NCI-H82 (cell line): ENCODE data around the gene COL4A2.

Experiments used
- DNase-seq: peaks from one replicate; lab custom pipeline; 2025; lab: John Stamatoyannopoulos, UW

The COL4A2 gene

GRCh38 chr13:110354715-110355473 lies 47.8 kb downstream of the COL4A2 start:
- DNase-seq, result no peak

GRCh38 chr13:110356362-110356761 lies 49.3 kb downstream of the COL4A2 start:
- DNase-seq, result no peak

DNA sequence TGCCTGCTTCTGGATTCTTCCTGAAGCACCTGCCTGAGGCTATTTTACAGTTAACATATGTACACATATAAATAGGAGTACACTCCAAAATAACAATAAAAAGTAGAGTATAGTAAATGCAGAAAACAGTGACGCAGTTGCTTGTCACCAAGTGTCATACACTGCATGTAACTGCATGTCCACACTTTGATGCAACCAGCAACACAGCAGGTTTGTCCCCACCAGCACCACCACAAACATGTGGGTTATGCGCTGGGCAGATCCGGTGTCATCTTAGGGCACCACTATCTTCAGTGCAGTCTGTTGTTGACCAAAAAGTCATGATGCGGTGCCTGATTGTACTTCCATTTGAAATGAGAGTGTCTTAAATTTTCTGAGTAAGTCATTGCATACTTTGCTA lies 51.3 kb downstream of the COL4A2 start:
- no peak for DNase-seq

DNA sequence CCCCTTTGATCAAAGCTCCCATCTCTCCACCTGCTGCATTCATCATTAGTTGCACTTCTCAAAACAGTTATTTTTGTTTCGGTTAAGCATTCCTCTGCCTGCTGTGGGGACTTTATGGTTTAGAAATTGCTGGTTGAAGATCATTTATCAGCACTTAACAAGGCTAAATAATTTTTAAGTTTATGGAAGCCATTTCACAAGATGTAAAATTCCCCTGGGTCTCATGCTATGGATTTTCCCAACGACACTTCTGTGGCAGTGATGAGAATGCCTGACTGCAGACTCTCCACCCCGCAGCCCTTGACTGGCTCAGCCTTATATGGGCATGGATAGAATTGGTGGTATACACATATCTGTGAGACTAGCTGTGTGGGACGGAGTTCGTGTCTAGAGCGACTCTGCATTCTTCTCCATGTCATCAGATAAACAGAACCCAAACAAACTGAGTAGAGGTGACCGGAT lies 52.8 kb downstream of the COL4A2 start:
- DNase-seq, result peak; percentile 87

DNA sequence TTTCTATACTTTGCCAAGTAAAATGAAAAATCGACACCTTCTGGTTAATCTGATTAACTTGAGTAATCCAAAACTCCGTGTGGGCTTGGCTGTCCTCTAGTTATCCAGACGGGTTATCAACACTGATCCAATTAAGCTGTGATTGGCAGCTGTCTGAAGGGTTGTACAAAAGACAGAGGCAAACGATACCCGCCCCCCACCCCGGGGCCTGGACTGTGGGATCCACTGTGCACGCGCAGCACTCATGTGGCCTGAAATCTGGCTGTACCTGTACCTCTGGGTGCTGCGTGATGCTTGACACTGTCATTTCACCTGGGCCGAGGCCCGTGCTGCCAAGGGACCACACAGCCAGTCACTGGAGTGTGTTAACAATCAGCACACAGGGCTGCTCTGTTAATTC lies 53.5 kb downstream of the COL4A2 start:
- DNase-seq, result peak; percentile 100

- DNase-seq, result no peak
Observed at GRCh38 chr13:110361365-110361911, 54.4 kb downstream of the COL4A2 start.

- no peak for DNase-seq
Observed at GRCh38 chr13:110363010-110363409, 55.9 kb downstream of the COL4A2 start.

- no peak for DNase-seq
Observed at GRCh38 chr13:110364081-110364480, 57.0 kb downstream of the COL4A2 start.

DNA sequence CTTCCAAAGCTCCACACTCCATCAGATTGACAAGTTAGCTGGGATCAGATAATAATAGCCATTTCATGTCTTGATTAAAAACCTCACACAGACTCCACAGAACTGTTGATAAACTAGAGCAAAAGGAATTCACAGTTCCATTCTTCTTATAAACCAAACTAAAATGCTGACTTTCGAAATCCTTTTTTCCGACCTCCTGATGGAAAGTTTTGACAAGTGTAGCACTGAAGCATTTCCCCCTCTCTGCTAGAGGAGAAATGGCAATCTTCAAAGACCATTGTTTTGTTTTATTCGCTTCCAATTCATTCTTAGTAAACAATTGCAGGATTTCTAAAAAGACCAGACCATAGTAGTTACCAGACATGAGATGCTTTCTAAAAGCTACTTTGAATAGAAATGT lies 58.8 kb downstream of the COL4A2 start:
- DNase-seq, result no peak

DNA sequence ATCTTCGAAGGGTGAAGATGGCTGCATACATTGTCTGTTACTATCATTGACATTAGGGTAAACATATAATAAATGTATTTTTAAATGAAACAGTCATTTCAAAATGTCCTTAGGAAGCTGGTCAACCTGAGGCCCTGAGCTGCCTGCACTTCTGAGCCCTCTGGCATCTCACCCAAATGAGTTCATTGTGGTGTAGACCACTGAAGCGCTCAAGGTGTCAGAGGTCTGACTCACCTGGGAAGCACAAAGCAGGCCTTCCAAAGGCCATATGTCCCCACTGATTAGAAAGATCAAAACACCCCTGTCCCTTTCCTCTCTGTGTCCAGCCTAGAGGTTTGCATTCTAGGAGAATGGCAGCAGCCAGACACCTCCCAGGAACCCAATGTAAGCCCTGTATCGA lies 59.6 kb downstream of the COL4A2 start:
- DNase-seq, result no peak

DNA sequence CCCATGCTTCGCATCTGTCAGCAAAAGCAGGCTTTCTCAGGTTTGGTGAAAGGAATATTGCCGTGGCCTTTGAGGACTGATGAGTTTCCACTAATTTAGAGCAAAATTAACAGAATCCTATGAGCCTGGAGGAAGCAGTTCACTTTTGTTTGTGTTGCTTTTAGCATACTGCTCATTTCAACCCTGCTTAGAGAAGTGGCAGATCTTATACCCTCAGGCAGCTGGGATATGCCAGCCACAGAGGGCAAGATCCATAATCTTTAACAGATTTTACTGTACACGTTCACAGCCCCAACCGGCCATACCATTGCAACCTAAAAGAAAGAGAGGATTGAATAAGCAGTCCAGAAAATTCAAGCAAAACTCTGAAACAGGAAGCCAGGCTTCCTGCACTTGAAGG lies 60.5 kb downstream of the COL4A2 start:
- DNase-seq, result no peak

DNA sequence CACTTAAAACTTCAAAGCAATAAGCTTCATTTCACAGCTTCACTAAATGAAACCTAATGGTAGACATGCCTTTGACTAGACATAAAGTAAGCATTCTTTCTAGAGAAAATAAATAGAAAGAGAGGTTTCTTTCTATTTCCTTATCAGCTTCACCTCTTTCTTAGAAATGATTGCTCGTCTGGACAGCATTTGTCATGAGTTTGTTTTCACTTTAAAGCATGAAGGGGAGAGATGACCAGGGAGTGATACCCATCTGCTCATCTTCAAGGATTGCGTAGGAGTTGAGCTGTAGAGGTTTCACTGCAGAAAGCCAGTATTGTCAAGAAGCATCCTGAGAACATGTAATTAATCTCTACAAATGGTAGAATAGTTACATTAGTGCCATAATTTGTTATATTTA lies 61.3 kb downstream of the COL4A2 start:
- DNase-seq, result peak; percentile 33

DNA sequence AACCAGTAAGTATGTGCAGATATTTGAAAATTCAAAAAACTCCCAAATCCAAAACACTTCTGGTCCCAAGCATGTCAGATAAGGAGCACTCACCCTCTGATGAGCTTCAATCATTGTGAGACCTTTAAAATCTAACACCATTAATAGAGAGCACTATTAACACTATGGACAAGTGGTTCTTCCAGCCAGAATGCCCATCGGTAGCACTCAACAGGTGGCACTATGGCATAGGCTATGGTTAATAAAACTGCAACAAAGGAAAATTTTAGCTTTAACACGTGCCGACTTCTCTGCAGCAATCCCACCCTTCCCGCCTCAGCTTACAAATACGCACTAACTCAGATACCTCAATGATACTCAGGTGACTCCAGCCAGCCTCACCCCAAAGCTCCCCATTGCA lies 62.3 kb downstream of the COL4A2 start:
- DNase-seq, result no peak

DNA sequence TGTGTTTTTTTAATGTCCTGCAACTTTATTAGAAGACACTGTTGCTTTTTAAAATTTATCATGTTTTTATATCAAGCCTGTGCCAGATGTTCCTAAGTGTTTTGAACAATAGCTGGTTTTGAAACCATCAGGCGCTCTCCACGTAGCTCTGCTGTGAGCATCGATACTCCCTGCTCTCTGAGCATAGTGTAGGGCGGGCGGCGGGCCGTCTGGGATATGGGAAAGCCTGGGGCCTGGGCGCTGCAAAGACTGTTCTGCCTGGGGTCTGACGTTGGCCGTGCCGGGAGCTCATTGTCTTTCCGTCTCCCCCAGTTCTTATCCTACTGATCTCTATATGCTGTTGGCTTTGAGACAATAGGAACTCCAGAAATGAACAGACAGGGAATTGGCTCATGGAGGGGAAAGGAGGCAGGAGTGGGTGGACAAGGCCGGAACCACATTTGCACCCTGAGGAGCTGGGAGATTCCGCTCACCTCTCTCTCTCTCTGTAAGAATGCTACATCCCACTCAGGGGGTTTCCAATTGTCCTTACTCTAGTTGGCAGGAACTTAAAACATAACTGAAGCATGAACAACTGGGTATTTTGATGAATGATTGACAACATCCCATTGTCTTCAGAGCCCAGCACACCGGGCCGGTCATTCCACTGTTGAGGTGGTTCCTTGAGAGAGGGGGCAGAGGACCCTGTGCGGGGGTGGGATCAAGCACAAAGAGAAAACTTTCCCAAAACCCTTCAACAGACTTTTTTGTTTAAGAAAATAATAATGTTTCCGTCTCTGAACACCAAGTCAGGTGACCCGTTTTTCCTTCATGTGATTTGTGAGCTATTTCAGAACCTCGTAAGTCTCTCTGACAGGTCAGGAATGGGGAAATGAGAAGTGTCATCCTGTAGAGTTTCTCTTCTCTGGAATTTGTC lies 64.7 kb downstream of the COL4A2 start:
- DNase-seq, result no peak

GRCh38 chr13:110372676-110373075 lies 65.6 kb downstream of the COL4A2 start:
- no peak for DNase-seq

- no peak for DNase-seq
Observed at GRCh38 chr13:110373617-110374016, 66.5 kb downstream of the COL4A2 start.

- peak; percentile 51 for DNase-seq
Observed at GRCh38 chr13:110374431-110375370, 67.6 kb downstream of the COL4A2 start.

GRCh38 chr13:110376120-110376519 lies 69.0 kb downstream of the COL4A2 start:
- DNase-seq, result no peak

DNA sequence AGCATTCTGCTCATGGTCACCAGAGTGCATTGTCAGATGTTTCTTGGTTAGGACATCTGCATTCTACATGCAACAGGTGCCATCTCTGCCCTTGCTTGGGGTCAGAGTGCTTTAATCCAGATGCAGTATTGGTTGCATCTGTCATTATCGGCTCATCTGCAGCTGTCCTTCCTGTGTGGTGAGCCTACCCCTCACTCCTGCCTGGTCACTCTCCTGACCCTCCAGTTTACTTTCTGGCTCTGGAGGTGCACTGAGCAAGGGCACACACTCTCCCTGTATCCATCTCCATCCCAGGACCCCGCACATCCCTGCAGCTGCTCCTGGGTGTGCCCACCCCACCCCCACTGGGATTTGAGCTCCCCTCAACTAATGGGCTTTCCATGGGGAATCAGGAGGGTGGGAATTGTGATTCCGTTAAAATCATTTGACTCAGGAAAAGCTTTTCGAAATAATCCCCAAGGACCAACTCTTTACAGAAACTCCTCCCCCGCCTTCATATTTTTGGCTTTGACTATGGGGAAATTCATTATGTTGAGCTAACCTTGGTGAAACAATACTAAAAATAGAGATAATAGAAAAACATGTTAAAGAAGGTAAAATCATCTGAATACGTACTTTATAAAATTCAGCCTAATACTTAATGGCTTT lies 70.2 kb downstream of the COL4A2 start:
- DNase-seq, result peak; percentile 86

DNA sequence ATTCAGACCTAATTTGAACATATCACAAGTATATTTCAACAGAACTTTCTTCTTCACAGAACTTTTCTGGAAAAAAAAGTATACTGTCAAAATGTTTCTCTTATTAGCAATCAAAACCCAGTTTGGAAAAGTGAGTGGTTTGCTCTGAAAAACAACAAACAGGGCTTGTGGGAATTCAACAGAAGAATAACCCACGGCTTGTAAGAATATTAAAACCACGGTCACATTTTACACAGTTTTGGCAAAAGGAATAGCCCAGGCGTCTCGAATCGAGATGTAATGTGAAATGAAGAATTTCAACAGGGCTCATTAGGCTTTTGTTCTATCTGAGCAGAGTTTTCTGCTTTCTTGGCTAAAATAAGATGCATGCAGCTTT lies 70.7 kb downstream of the COL4A2 start:
- no peak for DNase-seq

GRCh38 chr13:110379358-110379757 lies 72.3 kb downstream of the COL4A2 start:
- no peak for DNase-seq
